Stomach (tissue), 4 donors: Measurements from ENCODE around the gene C19orf81.

Experiments
- EP300 ChIP-seq: sonication (generic); formaldehyde crosslinking; IDR thresholded peaks from one replicate; pipeline ENCODE4 v1.6.1; 2017; ENCODE audit warnings: antibody characterized with exemption
- POLR2AphosphoS5 ChIP-seq, 3 donors: sonication (generic); formaldehyde crosslinking; IDR thresholded peaks; one replicate each; pipeline ENCODE4 v1.6.1; 2016; ENCODE audit warnings: antibody characterized with exemption in 3 of 3
- TF ChIP-seq, protein P1 (sequence below), 7 experiments: fragments of 450-650 bp in 4 of 7; fragments of 200-600 bp in 3 of 7; sonication (generic) in 3 of 7; IDR thresholded peaks; one replicate each; pipeline ENCODE4 v1.5.1; 2016 to 2019; ENCODE audit warnings: antibody characterized with exemption in 7 of 7, control low read depth in 2 of 7, mild to moderate bottlenecking in 1 of 7

GRCh38 chr19:50701367-50701985 is 52.2 kb downstream of the C19orf81 start:
- TF ChIP-seq EP300 (no peak), POLR2AphosphoS5 (IDR thresholded peaks at IDR 0.05) (no peak)
- TF ChIP-seq, protein P1, sequence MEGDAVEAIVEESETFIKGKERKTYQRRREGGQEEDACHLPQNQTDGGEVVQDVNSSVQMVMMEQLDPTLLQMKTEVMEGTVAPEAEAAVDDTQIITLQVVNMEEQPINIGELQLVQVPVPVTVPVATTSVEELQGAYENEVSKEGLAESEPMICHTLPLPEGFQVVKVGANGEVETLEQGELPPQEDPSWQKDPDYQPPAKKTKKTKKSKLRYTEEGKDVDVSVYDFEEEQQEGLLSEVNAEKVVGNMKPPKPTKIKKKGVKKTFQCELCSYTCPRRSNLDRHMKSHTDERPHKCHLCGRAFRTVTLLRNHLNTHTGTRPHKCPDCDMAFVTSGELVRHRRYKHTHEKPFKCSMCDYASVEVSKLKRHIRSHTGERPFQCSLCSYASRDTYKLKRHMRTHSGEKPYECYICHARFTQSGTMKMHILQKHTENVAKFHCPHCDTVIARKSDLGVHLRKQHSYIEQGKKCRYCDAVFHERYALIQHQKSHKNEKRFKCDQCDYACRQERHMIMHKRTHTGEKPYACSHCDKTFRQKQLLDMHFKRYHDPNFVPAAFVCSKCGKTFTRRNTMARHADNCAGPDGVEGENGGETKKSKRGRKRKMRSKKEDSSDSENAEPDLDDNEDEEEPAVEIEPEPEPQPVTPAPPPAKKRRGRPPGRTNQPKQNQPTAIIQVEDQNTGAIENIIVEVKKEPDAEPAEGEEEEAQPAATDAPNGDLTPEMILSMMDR (IDR thresholded peaks at IDR 0.05): no peak
